Endodermal cell (in vitro differentiated cells): Measurements from ENCODE around the gene SCGB1C2. TPM values are rescaled to one million over a fixed set of nuclear protein-coding genes. Genes with fewer than 3 reads are reported as not detected.

ENCODE experiments used
- DNase-seq: peaks from one replicate; pipeline ENCODE4 v3.0.0-alpha.2; 2017
- H3K27ac ChIP-seq: 2 replicates; pipeline ENCODE4 v1.5.1; 2013; ENCODE audit warnings: mild to moderate bottlenecking, low read depth, low read length, moderate library complexity
- H3K27me3 ChIP-seq: 2 replicates; pipeline ENCODE4 v1.6.1; 2013; ENCODE audit warnings: mild to moderate bottlenecking, low read length, moderate library complexity; ENCODE audit not compliant: insufficient read depth, control insufficient read depth, poor library complexity, severe bottlenecking
- H3K36me3 ChIP-seq: 2 replicates; pipeline ENCODE4 v1.7.0; 2013; ENCODE audit warnings: mild to moderate bottlenecking, low read length, moderate library complexity; ENCODE audit not compliant: control insufficient read depth, insufficient read depth
- H3K4me1 ChIP-seq: one replicate; pipeline ENCODE4 v1.7.0; 2013; ENCODE audit warnings: low read length; ENCODE audit not compliant: control insufficient read depth, insufficient read depth
- H3K4me3 ChIP-seq: 2 replicates; pipeline ENCODE4 v1.5.1; 2013; ENCODE audit warnings: mild to moderate bottlenecking, low read length, moderate library complexity
- H3K9ac ChIP-seq: 2 replicates; pipeline ENCODE4 v1.6.1; 2013; ENCODE audit warnings: mild to moderate bottlenecking, low read length, moderate library complexity; ENCODE audit not compliant: poor library complexity, severe bottlenecking; ENCODE audit errors: extremely low read depth
- H3K9me3 ChIP-seq: 2 replicates; pipeline ENCODE4 v1.6.1; 2013; ENCODE audit warnings: mild to moderate bottlenecking, low read length, moderate library complexity; ENCODE audit not compliant: control insufficient read depth
- H3K27ac Mint-ChIP-seq: 2 replicates; pipeline ENCODE4 v1.8.0; 2020; ENCODE audit warnings: mixed read lengths
- H3K27me3 Mint-ChIP-seq: 2 replicates; pipeline ENCODE4 v1.8.0; 2021; ENCODE audit warnings: mild to moderate bottlenecking, mixed read lengths; ENCODE audit not compliant: insufficient read depth
- H3K36me3 Mint-ChIP-seq: 2 replicates; pipeline ENCODE4 v1.8.0; 2020; ENCODE audit warnings: low read depth, mixed read lengths
- H3K4me1 Mint-ChIP-seq: 2 replicates; pipeline ENCODE4 v1.8.0; 2020; ENCODE audit warnings: mixed read lengths
- H3K4me3 Mint-ChIP-seq: 2 replicates; pipeline ENCODE4 v1.8.0; 2020; ENCODE audit warnings: mild to moderate bottlenecking, moderate library complexity, mixed read lengths
- H3K9me3 Mint-ChIP-seq: 2 replicates; pipeline ENCODE4 v1.8.0; 2020; ENCODE audit warnings: mild to moderate bottlenecking, mixed read lengths
- WGBS, 2 experiments: methylation state at CpG; one replicate each; pipeline versions ENCODE4 v1.1.5 to v1.1.7; 2013; ENCODE audit warnings: missing lambda C conversion rate in 2 of 2, mixed read lengths in 1 of 2; ENCODE audit not compliant: insufficient coverage in 1 of 2, insufficient read length in 1 of 2; 5-methylcytosine and 5-hydroxymethylcytosine counted together
- total RNA-seq, 2 donors: library from RNA; stranded (reverse); fragmentation: NEBNext Ultra II Directional in 1 of 2; extraction: Animal tissue kit (Norgen Biotek cat#: 25700) in 1 of 2; gene quantifications; 2 replicates in 1 of 2; 3 replicates in 1 of 2; pipeline ENCODE4 v1.2.1, GENCODE V29; 2021
- TF ChIP-seq, protein P1 (sequence below): fragments of 200-600 bp; sonication (generic); conservative IDR thresholded peaks from 2 replicates; pipeline ENCODE4 v1.5.0; 2021; ENCODE audit warnings: antibody characterized with exemption, mild to moderate bottlenecking

The SCGB1C2 gene
- total RNA-seq, 2 donors from 2014 or later, result not detected

- Mint-ChIP-seq H3K27ac (no peak overlapping the region), H3K27me3 (no peaks in the 10 kb centered on the region), H3K36me3 (no peaks in the 10 kb centered on the region), H3K9me3 (no peaks in the 10 kb centered on the region), H3K4me1 (no peaks in the 10 kb centered on the region), H3K4me3 (no peak overlapping the region)
- TF ChIP-seq, protein P1, sequence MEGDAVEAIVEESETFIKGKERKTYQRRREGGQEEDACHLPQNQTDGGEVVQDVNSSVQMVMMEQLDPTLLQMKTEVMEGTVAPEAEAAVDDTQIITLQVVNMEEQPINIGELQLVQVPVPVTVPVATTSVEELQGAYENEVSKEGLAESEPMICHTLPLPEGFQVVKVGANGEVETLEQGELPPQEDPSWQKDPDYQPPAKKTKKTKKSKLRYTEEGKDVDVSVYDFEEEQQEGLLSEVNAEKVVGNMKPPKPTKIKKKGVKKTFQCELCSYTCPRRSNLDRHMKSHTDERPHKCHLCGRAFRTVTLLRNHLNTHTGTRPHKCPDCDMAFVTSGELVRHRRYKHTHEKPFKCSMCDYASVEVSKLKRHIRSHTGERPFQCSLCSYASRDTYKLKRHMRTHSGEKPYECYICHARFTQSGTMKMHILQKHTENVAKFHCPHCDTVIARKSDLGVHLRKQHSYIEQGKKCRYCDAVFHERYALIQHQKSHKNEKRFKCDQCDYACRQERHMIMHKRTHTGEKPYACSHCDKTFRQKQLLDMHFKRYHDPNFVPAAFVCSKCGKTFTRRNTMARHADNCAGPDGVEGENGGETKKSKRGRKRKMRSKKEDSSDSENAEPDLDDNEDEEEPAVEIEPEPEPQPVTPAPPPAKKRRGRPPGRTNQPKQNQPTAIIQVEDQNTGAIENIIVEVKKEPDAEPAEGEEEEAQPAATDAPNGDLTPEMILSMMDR, result no peak
- no peak for DNase-seq
- Histone ChIP-seq H3K27ac (no peak overlapping the region), H3K27me3 (peaks cover 16% of the 10 kb centered on the region), H3K4me3 (no peak overlapping the region), H3K36me3 (no peaks in the 10 kb centered on the region), H3K4me1 (no peaks in the 10 kb centered on the region), H3K9ac (no peak overlapping the region), H3K9me3 (no peaks in the 10 kb centered on the region)
- 90 to 92% methylated on average over 16 to 27 of the region's 27 CpGs for WGBS, 2 experiments
Observed at GRCh38 chr17:146983-147761, 9.8 kb downstream of the SCGB1C2 start.

DNA sequence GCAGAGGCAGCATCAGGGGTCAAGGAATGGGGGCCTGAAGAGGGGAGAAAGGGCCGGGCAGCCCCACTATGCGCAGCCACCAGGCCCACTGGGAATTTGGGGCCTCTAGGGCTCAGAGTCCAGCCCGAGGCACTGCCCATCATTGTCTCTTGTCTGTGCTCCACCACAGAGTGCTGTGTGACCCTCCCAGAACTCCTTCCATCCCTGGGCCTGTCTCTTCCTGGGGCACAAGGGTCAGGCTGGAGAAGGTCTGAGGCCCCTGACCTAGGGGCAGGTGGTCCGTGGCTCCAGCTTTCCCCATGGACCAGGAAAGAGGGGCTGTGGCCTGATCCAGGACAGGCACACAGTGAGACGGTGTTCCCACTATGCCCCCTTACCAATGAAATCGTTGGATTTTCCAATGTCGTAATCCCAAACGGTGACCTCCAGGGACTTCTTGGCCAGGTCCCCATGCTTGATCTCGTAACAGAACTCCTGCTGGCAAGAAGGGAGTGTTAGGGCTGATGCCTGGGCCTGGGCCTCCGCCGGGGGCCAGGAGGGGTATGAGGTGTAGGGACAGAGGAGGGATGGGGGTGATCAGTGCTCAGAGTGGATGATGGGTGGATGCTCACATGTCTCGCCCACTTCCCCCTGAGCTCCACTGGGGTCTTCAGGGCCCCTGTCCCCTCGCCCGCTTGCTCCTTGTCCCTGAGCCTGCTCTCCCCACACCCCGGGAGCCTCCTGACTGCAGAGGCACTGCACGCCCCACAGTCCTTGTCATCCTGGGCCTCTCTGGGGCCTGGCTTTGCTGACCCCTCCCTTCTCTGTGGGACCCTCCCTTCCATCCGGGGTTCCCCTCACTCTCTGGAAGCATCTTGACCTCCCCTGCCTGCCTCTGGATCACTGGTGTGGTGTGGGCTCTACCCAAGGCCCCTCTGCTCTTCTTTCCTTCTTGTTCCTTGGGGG is 10.7 kb downstream of the SCGB1C2 start:
- Histone ChIP-seq H3K27ac (no peak overlapping the region), H3K36me3 (no peaks in the 10 kb centered on the region), H3K4me3 (no peak overlapping the region), H3K27me3 (peaks cover 7% of the 10 kb centered on the region), H3K9ac (no peak overlapping the region), H3K9me3 (no peaks in the 10 kb centered on the region), H3K4me1 (no peaks in the 10 kb centered on the region)
- TF ChIP-seq, protein P1, result no peak
- H3K4me3 Mint-ChIP-seq, result no peak overlapping the region
- no peak for DNase-seq
- H3K9me3 Mint-ChIP-seq, result no peaks in the 10 kb centered on the region
- no peaks in the 10 kb centered on the region for H3K36me3 Mint-ChIP-seq
- 92 to 93% methylated on average over 6 to 17 of the region's 17 CpGs for WGBS, 2 experiments
- no peak overlapping the region for H3K27ac Mint-ChIP-seq
- no peaks in the 10 kb centered on the region for H3K4me1 Mint-ChIP-seq
- H3K27me3 Mint-ChIP-seq, result no peaks in the 10 kb centered on the region

DNA sequence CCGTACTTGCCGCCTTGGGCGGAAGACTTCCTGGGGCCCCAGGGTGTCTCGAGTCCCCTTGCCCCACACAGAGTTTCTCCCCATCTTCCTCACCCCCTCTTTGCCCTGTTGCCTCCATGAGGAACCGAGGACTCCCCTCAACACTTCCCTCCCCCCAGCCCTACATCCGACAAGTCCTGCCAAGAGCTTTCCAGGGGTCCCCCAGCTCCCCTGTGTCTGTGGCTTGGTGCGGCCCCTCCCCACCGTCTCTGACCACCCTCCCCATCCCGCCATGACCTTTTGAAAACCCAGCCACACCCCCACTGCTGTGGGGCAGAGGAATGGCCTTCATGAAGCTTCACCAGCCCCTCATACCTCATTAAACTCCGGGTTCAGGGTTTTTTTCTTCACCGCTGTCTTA is 11.4 kb downstream of the SCGB1C2 start:
- Histone ChIP-seq H3K27me3 (no peaks in the 10 kb centered on the region), H3K27ac (no peak overlapping the region), H3K36me3 (no peaks in the 10 kb centered on the region), H3K9me3 (no peaks in the 10 kb centered on the region), H3K9ac (no peak overlapping the region), H3K4me1 (no peaks in the 10 kb centered on the region), H3K4me3 (no peak overlapping the region)
- DNase-seq, result no peak
- Mint-ChIP-seq H3K4me3 (no peak overlapping the region), H3K36me3 (no peaks in the 10 kb centered on the region), H3K9me3 (no peaks in the 10 kb centered on the region), H3K4me1 (no peaks in the 10 kb centered on the region), H3K27ac (no peak overlapping the region), H3K27me3 (no peaks in the 10 kb centered on the region)
- TF ChIP-seq, protein P1, result no peak
- 75 to 85% methylated on average over 5 to 10 of the region's 11 CpGs for WGBS, 2 experiments
